TTC549 (cell line): ENCODE data around the gene CFHR5.
"Not testable (repeated sequence)": the region's sequence is repeated elsewhere in the genome, so short reads cannot be mapped to it uniquely, and the experiment has no call there.

Experiments
- FAIRE-seq: peaks from 2 replicates; lab custom pipeline; 2012; peaks lifted over from hg19 to GRCh38; lab: Jason Lieb, UNC

CFHR5 gene

GRCh38 chr1:196977278-196977677 lies at the start of gene CFHR5:
Gene CFHR5, plus strand, starts transcription at chr1:196977556. Its CDS starts 109 bp downstream, at chr1:196977665.
- no peak for FAIRE-seq

- FAIRE-seq: peak; percentile 11
These were observed 44.5 kb upstream of the CFHR5 start for GRCh38 chr1:196932853-196933252.

DNA sequence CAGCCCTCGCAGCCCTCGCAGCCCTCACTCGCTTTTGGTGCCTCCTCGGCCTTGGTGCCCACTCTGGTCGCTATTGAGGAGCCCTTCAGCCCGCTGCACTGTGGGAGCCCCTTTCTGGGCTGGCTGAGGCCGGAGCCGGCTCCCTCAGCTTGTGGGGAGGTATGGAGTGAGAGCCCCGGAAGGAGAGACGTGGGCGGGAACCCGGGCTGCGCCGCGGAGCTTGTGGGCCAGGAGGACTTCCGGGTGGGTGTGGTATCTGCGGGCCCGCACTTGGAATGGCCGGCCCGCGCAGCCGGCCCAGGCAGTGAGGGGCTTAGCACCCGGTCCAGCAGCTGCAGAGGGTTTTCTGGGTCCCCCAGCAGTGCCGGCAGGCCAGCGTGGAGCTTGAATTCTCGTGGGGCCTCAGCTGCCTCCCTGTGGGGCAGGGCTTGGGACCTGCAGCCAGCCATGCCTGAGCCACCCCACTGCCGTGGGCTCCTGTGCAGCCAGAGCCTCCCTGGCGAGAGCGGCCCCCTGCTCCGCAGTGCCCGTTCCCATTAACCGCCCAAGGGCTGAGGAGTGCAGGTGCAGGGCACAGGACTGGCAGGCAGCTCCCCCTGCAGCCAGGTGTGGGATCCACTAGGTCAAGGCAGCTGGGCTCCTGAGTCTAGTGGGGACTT lies 43.7 kb upstream of the CFHR5 start:
- no peak for FAIRE-seq

GRCh38 chr1:196941474-196941873 lies 35.9 kb upstream of the CFHR5 start:
- not testable (repeated sequence) for FAIRE-seq

DNA sequence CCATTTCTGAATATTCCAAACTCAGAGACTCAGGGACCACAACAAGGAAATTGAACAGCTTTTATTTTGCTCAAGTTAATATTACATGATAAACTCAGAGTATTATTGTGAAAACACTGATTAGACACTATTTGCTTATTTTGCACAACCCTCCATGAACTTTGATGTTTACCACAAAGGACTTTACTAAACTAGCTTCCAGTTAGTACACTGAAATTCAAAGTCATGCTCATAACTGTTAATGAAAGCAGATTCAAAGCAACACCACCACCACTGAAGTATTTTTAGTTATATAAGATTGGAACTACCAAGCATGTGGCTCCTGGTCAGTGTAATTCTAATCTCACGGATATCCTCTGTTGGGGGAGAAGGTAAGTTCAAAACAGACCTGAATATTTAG lies 33.8 kb upstream of the CFHR5 start, which contains the start of gene CFHR2:
CFHR2 (plus strand) TSS at position 171 of the 400 bp plus-strand sequence; CDS start at position 314, 143 bp downstream.
- FAIRE-seq: not testable (repeated sequence)

DNA sequence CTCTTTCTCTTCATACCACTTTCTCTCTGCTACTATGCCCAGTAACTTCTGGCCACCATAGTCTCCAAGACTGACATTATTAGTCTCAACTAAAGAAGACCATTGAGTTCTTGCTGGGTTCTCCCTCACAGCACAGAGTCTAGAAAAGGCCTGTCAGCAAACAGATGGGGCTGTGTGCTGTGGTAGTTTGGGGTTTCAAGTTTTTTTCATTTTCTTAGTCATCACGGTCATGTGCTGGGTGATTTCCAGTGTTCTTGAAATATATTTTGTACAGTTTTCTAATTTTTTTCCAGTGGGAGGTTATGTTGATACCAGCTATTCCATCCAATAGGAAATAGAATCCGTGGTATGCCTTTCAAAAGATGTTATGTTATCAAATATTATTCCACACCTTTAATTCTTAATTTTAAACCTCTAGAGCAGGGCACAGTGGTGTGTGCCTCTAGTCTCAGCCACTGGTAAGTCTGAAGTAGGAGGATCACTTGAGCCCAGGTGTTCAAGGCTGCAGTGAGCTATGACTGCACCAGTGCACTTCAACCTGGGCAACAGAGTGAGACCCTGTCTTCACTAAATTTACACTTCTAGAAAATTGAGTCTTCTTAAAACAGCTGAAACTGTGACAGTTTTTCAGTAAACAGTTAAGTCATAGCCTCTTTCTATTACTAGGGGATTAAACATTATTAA lies 25.5 kb upstream of the CFHR5 start:
- FAIRE-seq: no peak

- FAIRE-seq: no peak
These were observed 22.6 kb upstream of the CFHR5 start for GRCh38 chr1:196954778-196955177.

DNA sequence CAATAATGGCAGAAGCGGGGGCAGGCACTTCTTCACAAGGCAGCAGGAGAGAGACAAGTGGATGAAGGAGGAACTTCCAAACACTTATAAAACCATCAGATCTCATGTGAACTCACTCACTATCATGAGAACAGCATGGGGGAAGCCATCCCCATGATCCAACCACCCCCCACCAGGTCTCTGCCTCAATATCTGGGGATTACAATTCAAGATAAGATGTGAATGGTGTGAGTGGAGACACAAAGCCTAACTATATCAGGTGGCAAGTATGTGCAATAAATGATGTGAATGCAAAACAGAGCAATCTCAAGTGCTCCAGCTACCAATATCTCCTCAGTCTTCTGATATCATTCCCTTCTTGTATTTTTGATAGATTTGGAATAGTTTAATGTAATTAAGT lies 21.4 kb upstream of the CFHR5 start:
- FAIRE-seq: no peak

GRCh38 chr1:196960854-196961253 lies 16.5 kb upstream of the CFHR5 start:
- FAIRE-seq: no peak

DNA sequence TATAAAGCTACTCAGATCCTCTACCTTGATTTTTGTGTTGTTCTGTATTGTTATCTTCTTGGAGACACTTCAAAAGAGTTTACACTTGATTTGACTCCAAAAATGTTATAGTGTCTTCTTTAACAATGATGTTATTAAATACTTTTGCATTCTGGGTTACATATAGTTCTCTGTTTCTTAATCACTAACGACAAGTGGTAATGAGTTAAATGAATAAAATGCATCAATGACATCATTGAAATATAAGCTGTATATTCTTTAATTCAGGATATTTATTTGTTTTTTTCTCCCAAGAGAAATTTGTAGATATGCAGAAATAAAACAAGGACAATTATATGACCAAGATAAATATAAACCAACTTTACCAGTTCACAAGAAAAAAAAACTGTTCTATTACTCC lies 7.2 kb upstream of the CFHR5 start:
- peak; percentile 61 for FAIRE-seq

GRCh38 chr1:196976278-196976677 lies 1.1 kb upstream of the CFHR5 start:
- FAIRE-seq: no peak

- FAIRE-seq: no peak
These were observed 3.5 kb downstream of the CFHR5 start for GRCh38 chr1:196980859-196981258.

GRCh38 chr1:196982247-196982646 lies 4.9 kb downstream of the CFHR5 start:
- FAIRE-seq: not testable (repeated sequence)

DNA sequence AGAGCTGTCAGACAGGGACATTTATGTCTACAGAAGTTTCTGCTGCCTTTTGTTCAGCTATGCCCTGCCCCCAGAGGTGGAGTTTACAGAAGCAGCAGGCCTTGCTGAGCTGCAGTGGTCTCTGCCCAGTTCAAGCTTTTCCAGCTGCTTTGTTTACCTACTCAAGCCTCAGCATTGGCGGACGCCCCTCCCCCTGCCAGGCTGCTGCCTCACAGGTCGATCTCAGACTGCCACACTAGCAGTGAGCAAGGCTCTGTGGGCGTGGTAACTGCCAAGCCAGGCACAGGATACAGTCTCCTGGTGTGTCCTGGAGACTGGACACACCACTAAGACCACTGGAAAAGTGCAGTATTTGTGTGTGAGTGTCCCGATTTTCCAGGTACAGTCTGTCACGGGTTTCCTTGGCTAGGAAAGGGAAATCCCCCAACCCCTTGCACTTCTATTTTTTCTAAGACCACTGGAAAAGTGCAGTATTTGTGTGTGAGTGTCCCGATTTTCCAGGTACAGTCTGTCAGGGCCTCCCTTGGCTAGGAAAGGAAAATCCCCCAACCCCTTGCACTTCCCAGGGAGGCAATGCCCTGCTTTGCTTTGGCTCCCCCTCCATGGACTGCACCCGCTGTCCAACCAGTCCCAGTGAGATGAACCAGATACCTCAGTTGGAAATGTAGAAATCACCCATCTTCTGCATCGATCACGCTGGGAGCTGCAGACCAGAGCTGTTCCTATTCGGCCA lies 14.7 kb downstream of the CFHR5 start:
- not testable (repeated sequence) for FAIRE-seq

DNA sequence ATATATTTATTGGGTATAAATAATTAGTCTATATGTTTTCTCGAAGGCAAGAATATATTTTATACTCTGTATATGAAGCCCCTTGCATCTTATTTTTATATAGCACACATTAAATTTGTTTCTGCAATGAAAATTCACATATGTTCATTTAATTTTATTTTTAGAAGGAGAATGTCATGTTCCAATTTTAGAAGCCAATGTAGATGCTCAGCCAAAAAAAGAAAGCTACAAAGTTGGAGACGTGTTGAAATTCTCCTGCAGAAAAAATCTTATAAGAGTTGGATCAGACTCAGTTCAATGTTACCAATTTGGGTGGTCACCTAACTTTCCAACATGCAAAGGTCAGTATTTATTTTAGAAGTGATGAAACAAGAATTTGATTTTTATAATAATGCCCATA lies 16.6 kb downstream of the CFHR5 start:
- FAIRE-seq: no peak

GRCh38 chr1:196997423-196997822 lies 20.1 kb downstream of the CFHR5 start:
- FAIRE-seq: no peak

DNA sequence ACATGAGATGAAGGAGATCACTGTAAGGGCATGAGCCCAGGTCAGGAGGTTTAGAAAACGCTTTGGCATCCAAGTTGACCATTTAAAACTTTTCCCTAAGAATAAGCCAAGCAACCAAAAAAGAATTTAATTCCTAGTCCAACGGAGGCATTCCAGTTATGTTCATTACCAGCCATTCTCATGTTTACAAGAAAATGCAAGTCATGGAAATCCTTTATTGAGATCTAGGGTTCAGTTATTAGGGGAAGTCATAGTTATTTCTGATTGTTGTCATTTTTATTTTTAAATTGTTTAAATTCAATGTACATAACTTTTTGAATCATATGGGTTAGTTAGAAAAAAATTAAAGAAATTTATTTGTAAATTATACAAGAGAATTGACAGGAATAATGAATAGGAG lies 24.5 kb downstream of the CFHR5 start:
- FAIRE-seq: peak; percentile 74

DNA sequence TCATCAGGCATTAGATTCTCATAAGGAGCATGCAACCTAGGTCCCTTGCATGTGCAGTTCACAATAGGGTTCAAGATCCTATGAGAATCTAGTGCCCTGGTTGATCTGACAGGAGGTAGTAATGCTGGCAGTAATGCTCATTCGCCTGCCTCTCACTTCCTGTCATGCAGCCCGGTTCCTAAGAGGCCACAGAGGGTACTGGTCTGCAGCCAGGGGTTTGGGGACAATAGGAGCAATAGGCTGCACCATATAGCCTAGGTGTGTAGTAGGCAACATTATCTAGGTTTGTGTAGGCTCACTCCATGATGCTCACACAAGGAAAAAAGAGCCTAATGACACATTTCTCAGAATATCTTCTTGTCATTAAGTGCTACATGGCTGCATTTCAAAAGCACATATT lies 25.8 kb downstream of the CFHR5 start:
- FAIRE-seq: no peak

DNA sequence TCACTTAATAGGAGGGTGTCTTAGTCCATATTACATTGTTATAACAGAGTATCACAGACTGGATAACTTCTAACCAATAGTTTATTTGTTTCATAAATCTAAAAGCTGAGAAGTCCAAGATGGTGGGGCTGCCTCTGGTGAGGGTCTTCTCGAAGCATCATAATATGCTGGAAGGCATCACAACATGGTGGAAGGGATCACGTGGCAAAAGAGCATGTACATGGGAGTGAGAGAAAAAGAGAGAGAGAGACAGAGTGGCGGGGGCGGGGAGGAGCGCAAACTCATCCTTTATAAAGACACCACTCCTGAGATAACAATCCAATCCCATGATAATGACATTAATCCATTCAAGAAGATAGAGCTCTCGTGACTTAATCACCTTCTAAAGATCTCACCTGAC lies 31.5 kb downstream of the CFHR5 start:
- no peak for FAIRE-seq

- FAIRE-seq: no peak
These were observed 34.3 kb downstream of the CFHR5 start for GRCh38 chr1:197011614-197012013.

DNA sequence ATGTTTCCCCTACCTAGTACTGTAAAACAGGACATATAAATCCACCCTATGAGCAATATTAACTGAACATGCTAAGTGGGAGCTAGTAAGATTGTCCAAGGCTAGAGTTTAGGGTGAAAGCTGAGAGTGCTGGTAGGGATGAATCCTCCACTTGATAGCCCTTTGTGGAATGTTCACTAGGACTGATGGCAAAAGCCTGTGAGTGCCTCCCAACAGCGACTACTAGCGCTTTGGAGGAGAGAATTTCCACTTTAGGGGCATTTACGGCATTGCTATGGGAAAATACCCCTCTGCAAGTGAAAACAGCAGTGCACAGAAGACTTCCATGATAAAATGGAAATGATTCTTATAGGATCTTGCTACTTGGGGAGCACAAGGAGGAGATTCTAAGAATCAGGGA lies 35.9 kb downstream of the CFHR5 start:
- no peak for FAIRE-seq

DNA sequence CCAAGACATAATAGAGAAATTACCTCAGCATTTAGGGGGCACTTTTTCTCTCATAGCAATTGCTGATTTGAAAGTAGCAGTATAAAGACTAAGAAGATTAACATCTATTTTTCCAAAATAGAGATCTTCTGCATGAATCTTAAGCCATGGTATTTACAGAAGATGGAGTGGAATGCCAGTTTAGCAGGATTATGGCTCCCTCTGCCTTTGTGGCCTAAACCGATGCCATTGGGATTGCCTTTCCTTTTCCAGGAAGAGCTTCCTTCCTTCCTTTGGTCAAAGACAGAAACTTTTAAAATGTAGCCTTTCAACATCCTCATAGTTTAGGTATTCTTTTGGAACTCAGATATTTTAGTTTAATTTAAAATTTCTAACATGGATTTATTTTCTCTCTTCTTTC lies 39.4 kb downstream of the CFHR5 start:
- no peak for FAIRE-seq

DNA sequence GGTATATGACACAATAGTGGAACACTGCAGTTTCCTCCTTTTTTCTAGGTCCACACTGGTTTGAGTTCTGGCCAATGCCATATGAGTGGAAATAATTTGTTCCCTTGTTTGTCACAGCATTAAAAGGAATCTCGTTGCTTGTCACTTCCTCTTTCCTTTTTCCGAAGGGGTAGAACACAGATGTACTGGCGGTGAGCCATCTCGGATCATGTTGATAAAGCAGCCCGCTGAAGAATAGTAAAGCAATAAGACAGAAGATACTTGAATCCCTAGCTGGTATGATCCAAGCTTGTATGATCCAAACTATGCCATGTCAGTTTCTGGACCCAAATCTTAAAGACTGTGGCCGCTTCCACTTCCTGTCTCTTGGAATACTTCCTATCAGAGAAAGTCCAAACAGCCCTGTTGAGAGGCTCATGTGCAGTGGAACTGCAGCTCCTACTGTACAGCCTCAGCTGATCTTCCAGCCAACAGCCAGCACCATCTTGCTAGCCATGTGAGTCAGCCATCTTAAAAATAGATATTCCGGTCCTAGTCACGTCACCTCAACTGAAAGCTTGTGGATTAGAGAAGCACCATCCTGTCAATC lies 40.3 kb downstream of the CFHR5 start:
- no peak for FAIRE-seq
